Stimulated activated naive CD4-positive, alpha-beta T cell (primary cell): Measurements from ENCODE around the gene IL4.
"Not testable (repeated sequence)": the region's sequence is repeated elsewhere in the genome, so short reads cannot be mapped to it uniquely, and the experiment has no call there.

Experiments used
- DNase-seq, 6 experiments: peaks; one replicate each; lab custom pipeline; 2025; lab: John Stamatoyannopoulos, UW

Gene IL4

DNA sequence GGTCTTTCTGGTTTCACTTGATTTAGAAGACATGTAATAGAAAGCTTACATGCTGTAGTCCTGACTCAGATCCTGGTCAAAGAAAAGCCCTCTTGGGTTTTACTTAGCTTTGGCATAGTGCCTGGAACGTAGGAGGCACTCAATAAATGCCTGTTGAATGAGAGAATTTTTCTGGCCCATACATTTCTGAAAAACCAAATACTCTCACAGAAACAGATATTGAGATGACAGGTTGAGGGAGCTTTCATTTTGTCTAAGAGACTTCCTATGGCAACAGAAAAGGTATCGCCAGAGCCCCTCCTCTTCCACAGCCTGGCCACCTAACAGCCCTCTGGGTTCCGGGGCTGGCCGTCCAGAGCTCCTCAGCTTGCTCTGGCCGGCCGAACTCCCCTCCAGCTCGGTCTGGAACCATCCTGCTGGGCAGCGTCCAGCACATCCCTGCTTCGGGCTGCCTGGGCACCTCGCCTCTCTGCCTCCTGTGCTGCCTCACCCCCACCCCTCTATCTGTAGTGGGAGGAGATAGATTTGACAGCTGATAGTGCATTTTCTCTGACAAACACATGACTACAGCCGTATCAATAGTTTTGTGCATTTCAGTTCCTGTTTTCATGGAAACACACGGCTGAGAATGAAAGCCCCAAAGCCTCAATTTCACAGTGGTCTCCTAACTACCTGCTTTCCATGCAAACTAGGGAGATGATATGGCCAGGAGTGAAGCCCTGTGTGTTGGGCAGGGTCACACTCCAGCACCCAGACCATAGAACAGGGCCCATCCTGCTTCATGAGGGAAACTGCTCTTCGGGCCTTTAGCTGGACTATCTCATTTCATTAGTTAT, 1.1 kb downstream of the IL4 start:
- no peak for DNase-seq

DNA sequence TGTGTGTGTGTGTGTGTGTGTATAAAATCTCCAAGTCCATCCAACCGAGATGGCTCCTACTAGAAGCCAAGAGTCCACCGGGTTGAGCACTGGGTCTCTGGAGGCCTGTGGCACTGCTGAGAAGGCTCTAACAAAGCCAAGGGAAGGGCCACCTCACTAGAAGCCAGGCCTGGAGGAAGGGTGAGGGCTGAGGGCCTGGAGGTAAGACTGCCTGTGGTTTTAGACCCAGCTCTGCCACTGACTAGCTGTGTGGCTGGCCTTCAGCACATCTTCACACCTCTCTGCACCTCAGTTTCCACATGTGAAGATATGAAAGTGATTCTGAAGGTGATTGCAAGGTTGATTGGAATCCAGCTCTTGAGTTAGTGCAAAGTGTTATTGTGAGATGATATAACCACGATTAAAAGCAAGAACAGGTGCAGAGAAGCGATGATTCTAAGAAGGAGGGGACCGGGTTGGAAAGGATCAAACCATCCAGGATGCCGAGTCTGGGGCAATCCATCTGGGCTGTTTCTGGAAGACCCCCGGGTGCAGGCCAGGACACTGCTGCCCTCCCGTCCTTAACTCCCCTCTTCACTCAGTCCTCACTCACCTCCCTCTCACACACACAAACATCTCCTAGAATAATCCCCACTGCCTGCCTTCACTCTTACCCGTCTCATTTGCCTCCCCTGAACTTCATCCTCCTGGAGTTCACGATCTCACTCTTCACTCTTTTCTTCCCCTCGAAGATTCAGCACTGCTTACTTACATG, 2.3 kb downstream of the IL4 start:
- DNase-seq = no peak

DNA sequence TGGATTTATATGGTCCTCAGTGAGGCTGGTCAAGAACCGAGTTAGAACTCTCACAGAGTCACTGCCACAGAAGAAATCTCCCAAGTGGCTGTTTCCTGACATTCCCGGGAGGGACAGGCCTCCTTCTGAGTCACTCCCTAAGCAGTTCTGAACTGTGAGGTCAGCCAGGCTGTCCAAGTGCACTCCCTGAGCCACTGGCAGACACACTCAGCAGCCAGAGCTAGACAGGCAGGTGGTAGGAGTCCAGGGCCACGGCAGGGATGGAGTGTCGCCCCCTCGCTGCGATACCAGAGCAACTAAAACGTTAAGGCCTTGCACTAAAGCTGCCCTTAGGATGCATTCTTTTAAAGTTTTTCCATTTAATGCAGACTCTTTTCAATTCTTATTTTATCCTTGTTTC, 3.4 kb downstream of the IL4 start:
- no peak for DNase-seq

DNA sequence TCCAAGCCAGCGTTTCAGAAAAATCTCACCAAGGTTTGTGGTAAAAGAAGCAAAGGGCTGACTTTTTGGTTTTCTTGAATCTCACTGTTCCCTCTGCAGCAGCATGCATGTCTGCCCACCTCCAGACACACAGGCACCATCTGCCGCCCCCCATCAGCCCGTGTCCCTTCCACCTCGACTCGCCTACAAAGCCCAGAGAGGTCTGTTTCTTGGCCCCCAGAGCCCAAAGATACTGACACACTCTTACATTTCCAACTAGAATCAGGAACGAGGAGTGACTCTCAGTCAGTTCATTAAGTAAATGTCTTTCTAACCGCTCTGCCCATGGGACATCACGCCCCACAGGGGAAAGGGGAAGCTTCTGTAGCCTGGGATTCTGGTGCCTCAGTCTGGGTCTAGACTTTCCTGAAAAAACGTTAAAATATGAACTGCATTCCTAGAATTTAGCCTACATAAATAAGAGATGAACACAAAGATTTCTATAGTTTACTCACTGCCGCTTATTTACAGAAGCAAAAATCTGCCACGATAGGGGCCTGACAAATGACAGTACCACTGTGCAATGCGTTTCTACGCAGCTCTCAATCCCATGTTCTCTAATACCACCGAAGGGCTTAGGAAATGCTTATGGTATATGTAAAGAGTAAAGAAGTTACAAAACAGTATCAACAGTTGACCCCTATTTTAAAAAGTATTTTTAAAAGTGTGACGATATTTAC, 4.1 kb downstream of the IL4 start:
- DNase-seq = no peak

DNA sequence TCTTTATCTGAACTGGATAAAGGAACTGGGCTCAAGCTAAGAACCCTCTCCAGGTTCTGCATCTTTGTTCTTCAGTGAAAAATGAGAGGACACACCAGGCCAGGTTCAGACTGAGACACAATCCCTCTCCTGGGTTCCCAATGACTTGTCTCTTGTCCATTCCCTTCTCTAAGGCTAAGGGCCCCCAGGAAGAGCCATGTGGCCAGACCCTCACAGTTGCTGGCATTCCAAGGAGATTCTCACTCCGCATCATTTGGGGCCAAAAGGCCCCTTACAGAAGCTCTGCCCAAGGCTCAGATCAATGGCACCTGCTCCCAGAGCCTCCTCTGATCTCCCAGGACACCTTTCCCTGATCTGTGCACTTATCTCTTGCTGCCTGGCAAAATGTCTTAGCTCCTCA, 4.9 kb downstream of the IL4 start:
- DNase-seq = no peak

DNA sequence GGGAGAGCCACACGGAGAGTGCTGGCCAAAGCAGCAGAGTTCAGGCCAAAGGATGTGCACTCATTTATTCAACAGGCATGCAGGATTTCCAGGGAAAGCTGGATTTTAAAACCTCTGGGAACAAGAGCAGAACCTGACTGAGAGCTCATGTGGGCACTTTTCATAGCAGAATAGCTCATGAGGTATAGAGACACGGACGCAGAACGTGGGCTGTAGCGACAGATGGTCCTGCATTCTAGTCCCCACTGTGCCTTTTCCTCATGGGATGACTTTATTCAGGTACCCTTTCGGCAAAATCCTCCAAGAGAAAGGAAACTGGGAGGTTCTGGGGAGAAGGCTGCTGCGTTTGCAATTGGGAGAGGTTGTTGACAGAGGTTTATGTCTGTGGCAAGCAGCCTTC, 5.4 kb downstream of the IL4 start:
- no peak for DNase-seq

DNA sequence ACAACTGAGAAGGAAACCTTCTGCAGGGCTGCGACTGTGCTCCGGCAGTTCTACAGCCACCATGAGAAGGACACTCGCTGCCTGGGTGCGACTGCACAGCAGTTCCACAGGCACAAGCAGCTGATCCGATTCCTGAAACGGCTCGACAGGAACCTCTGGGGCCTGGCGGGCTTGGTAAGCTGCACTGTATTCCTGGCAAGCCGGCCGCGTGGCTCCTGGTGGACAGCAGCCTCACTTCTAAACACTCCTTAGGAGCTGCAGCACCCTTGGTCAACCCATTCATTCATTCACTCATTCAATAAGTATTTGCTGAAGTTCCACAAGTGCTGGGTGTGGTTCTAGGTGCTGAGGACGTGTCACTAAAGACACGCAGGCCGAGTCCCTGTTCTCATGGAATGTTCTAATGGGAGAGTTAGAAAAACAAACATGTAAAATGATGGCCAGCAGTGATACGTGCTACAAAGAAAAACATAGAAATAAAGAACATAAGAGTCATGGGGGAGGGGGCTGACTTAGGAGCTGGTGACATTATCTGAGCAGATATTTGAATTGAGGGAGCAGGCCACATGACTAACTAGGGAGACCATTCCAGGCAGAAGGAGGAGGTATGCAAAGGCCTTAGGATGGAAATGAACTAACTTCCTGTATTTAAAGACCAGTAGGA, 6.1 kb downstream of the IL4 start:
- no peak for DNase-seq

DNA sequence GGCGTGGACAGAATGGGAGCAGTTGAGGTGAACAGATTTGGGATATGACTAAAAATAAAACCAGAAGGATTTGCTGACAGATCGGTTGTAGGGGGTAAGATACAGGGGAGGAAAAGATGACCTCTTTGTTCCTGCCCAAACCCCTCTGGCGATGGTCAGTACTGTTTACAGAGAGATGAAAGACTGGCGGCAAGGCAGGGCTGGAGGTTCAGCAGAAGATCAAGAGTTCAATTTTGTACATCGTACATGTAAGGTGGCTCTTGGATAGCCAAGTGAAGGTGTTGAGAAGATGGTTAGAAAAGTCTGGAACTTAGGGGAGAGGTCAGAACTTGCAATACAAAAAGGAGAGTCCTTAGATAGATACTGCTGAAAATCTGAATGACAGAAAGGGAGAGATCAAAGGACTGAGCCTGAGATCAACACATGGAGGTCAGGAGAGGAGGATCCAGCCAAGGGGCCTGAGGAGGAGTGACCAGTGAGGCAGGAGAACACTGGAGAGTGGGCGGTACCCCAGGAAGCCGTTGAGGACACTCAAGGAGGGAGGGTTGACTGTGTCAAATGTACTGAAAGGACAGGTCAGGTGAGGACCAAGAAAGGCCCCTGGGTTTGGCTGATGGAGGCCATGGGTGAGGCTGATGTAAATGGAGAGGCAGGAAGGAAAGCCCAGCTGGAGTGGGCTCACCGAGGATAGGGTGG, 7.1 kb downstream of the IL4 start:
- DNase-seq = no peak

DNA sequence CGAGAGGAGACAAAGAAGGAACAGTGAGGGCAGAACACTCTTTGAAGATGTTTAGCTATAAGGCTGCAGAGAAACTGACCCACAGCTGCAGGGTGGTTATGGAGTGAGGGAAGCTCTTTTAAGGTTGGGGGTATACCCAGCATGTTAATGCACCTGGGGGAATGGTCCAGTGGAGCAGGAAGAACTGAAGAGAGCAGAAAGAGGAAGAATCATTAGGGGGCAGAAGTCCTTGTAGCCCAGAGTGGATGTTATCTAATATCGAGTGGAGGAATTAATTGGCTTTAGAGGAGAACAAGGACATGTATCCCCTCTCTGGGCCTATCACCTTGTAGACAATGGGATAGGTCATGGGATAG, 7.7 kb downstream of the IL4 start:
- no peak for DNase-seq

DNA sequence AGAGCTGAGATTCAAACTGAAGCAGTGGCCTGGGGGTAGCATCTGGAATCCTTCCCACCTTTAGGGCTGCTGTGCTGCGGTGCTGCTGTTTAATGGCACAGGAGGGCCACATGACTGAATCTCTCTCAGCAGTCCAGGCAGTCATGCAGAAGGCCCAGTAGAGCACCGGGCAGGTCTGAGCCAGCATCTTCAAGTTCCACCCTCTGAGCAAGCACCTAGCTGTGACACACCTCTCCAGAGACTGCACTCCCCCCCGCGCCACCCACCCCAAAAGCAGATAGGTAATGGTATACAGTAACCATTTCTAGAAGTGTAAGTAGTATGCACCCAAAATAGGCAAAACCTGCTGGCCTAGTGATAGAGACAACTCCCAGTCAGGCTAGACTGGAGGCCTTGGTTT, 8.2 kb downstream of the IL4 start:
- DNase-seq = no peak

DNA sequence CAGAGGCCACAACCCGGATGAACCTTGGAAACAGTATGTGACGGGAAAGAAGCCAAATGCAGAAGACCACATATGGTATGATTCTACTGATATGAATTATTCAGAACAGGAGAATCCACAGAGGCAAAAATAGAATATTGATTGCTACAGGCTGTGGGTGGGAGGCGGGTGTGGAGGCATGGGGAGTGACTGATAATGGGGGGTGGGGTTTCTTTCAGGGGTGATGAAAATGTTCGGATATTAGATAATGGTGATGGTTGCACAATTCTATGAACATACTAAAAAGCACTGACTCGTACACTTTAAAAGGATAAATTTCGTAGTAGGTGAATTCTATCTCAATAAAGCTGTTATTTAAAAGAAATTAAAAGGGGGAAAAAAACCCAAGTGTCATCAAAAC, 10.7 kb downstream of the IL4 start:
- no peak for DNase-seq

DNA sequence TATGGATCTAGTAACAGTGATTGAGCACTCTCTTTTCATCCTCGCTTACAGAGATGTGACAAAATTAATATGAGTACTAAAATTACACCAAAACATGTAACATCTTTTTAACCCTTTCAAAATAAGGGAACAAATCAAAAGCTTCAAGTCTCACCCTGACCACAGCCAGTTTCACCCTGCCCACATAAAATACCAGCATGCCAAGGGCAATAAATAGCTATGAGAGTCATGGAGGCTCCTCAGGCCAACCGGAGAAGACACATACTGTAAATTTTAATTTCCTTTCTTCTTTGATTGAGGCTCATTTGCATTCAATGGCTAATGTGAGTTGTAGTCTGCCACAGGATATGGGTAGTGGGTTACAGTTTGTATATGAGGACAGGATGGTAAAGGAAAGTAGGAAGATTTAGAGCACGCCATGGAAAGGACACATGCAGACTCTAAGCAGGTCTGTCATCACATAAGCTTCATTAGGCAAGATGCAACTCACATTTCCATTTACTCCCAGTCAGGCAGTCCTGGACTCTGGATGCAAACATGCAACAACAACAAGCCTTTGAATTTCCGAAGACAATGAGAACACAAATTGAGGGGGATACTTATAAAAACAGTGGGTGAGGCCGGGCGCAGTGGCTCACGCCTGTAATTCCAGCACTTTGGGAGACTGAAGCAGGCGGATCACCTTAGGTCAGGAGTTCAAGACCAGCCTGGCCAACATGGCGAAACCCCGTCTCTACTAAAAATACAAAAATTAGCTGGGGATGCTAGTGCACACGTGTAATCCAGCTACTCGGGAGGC, 11.3 kb downstream of the IL4 start:
- no peak for DNase-seq

DNA sequence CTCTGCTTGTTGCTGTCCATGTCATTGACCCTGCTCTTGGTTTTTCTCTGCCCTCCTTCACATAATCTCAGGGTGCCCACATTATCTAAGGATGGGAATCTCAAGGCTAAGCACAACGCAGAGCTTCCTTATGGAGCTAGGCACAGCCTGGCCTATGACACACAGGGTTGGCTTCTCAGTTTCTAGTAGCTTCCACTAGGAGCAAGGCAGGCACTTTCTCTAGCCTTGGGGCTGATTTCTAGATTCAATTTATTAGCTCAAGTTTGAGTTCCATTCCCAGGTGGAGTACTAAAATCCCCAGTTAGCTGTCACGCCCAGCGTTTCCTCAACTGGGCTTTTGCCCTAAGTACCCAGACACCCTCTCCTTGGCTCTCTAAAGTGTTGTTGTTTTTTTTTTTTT, 12.4 kb downstream of the IL4 start:
- DNase-seq = no peak

DNA sequence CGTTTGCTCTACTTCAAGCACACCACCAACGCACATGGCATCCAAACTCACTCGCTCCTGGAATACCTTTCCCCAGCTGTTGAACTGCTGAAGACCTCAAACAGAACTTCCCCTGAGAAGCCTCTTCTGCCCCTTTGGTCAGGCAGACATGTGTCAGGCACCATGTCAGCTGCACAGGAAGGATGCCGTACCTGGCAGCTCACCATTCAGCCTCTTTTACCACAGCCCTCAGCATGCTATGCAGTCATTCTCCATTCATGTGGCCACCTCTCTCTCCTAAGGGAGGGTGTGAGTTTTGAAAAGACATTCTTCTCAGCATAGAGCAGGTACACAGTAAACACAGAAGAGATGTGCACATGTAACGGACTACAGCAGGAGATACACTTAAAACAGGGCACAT, 14.2 kb downstream of the IL4 start:
- DNase-seq = peak in 4 of 6 experiments; percentile 2 to 54 (median 47)

DNA sequence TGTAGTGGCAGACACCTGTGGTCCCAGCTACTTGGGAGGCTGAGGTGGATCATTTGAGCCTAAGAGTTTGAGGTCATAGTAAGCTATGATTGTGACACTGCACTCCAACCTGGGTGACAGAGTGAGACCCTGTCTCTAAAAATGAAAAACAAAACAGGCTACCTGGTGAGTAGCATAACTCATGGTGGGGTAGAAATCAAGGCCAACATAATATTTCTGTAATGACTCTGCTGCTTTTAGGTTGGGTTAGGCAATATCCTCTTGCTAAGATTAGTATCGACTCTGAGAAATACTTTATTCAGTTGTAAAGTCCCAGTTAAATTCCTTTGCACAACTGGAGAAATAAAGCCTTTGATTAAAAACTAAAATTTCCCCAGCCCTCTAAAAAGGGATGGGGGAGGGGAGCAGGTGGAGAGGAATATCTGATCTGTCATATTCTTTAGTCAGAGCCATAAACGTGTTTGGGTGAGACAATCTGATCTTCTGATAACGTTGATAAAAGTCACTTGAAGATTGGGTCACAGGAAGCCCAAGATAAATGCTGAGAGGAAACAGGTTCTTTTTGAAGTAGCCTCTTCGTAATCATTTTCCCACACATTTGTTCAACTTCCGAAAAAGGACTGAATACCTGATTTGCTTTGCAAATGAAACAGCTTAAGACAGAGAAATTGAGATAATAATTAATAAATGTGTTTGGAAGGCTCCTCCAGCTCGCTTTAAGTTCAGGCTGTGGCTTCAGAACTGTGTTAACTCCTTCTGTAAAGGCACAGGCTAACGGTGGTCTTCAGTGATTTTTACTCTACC, 14.9 kb downstream of the IL4 start:
- DNase-seq = no peak

DNA sequence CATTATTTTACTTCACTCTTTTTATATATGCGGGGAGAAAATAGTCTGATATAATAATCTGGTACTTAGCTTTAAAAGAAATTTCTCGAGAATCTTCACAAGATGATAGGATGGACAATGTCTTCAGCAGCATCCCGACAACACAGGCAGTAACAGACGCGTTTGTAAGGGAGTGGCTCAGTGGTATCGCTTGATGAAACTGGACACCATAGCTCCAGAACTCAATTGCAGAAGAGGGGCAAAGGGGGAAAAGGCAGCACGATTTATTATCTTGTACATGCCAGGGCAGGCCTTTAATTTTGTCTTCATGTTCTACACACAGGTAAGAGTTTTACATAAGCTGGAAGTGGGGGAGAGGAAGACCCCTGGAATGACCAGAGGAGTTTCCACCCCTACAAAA, 15.7 kb downstream of the IL4 start:
- DNase-seq = no peak

DNA sequence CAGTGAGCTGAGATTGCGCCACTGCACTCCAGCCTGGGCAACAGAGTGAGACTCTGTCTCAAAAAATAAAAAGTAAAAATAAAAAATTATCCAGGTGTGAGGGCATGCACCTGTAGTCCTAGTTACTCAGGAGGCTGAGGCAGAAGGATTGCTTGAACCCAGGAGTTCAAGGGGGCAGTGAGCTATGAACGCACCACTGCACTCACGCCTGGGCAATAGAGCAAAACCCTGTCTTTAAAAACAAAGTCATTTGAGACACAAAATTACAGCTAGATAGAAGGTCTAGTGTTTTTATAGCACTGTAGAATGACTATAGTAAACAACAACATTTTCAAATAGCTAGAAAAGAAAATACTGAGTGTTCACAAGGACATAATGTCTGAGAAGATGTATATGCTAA, 16.4 kb downstream of the IL4 start:
- no peak for DNase-seq

DNA sequence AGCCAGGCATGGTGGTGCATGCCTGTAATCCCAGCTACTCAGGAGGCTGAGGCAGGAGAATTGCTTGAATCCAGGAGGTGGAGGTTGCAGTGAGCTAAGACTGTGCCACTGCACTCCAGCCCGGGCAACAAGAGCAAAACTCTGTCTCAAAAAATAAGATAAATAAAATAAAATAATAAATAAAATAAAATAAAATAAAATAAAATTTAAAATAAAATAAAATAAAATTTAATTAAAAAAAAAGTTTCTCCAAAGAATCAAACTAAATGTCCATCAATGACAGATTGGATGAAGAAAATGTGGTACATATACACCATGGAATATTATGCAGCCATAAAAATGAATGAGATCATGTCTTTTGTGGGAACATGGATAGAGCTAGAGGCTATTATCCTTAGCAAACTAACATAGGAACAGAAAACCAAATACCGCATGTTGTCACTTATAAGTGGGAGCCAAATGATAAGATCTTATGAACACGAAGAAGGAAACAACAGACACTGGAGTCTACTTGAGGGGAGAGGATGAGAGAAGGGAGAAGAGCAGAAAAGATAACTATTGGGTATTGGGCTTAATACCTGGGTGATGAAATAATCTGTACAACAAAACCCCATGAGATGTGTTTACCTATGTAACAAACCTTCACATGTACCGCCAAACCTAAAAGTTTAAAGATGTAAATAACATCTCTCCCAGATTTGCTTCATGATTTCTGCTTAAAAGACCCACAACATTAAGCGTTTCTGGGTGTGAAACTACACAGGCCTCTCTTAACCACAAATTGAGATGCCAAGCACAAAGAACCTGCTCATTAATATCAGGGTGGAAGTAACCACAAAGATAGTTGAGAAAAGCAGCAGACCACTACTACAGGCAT, 18.2 kb downstream of the IL4 start:
- not testable (repeated sequence) for DNase-seq

DNA sequence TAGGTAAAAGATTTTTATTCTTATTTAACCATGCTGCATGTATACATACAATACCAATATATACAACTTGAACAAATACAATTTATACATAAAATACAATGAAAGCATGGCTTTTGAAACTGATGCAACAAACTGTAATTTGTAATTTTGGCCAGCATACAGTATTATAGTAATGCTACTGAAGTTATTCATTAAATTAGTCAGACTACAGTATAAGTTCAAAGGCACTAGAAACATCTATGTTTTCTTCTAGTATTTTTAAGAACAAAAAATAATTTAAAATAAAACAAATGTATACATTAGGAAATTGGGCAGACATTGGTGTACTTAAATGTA, 18.8 kb downstream of the IL4 start:
- DNase-seq = no peak
